GM12878 (cell line): ENCODE data around the gene SLC6A11. TPM values are rescaled to one million over a fixed set of nuclear protein-coding genes. Genes with fewer than 3 reads are reported as not detected.

Experiments
- ATAC-seq: fragments of 200-7000 bp; cut with Tn5 transposase; 3 replicates; pipeline ENCODE4 v1.9.1; 2020; ENCODE audit warnings: mild to moderate bottlenecking, moderate library complexity
- BruUV-seq: library from RNA; stranded (reverse); fragments of 400-500 nt; replicated peaks from 2 replicates; lab custom pipeline; 2021; lab: Mats Ljungman, UMichigan
- CTCF ChIA-PET: fragments of 300-600 bp; sonication (Branson Sonifier 250); formaldehyde crosslinking; extraction: SDS; loops from one replicate; lab custom pipeline; 2021; ENCODE audit warnings: inconsistent platforms; lab: Yijun Ruan, JAX
- POLR2A ChIA-PET: fragments of 350-600 bp; formaldehyde crosslinking; extraction: SDS; loops from one replicate; lab custom pipeline; 2021; ENCODE audit warnings: inconsistent platforms; lab: Charles Lee
- RAD21 ChIA-PET: fragments of 300-600 bp; sonication (Branson Sonifier 250); formaldehyde crosslinking; loops from one replicate; lab custom pipeline; 2023; ENCODE audit warnings: antibody characterized with exemption; ENCODE audit not compliant: unreplicated experiment; lab: Charles Lee
- SMC1A ChIA-PET: fragments of 300-600 bp; sonication (Branson Sonifier 250); formaldehyde crosslinking; loops from one replicate; lab custom pipeline; 2023; ENCODE audit not compliant: unreplicated experiment, uncharacterized antibody; lab: Charles Lee
- DNase-seq: peaks from one replicate; pipeline ENCODE4 v3.0.0-alpha.2; 2011; ENCODE audit warnings: low read depth, low spot score
- FAIRE-seq: peaks from 3 replicates; lab custom pipeline; 2011; peaks lifted over from hg19 to GRCh38; lab: Jason Lieb, UNC
- H2AFZ ChIP-seq: 2 replicates; pipeline ENCODE4 v1.6.0; 2011; ENCODE audit warnings: low read depth, low read length, control low read depth; ENCODE audit not compliant: control insufficient read depth
- H3K27ac ChIP-seq: 2 replicates; pipeline ENCODE4 v1.5.1; 2011; ENCODE audit warnings: control low read depth; ENCODE audit not compliant: control insufficient read depth, insufficient read depth
- H3K27me3 ChIP-seq, 2 experiments: replicated peaks in 1 of 2; 2 replicates each; pipeline versions ENCODE4 v1.6.0 to v1.6.1; 2011; ENCODE audit warnings: low read length in 1 of 2; ENCODE audit not compliant: control insufficient read depth in 2 of 2, insufficient read depth in 2 of 2
- H3K36me3 ChIP-seq, 2 experiments: 2 replicates each; pipeline ENCODE4 v1.5.1; 2011; ENCODE audit warnings: low read length in 1 of 2; ENCODE audit not compliant: control insufficient read depth in 2 of 2, insufficient read depth in 2 of 2
- H3K4me1 ChIP-seq: 2 replicates; pipeline ENCODE4 v1.6.1; 2011; ENCODE audit warnings: mild to moderate bottlenecking, low read length, moderate library complexity, mixed read lengths; ENCODE audit not compliant: control insufficient read depth, insufficient read depth
- H3K4me2 ChIP-seq: 2 replicates; pipeline ENCODE4 v1.6.0; 2011; ENCODE audit warnings: control low read depth; ENCODE audit not compliant: control insufficient read depth, insufficient read depth
- H3K4me3 ChIP-seq: fragments of 200-600 bp; sonication (generic); 2 replicates; pipeline ENCODE4 v1.5.1; 2016
- H3K79me2 ChIP-seq: 2 replicates; pipeline ENCODE4 v1.6.0; 2011; ENCODE audit warnings: low read length; ENCODE audit not compliant: control insufficient read depth, insufficient read depth
- H3K9ac ChIP-seq: 2 replicates; pipeline ENCODE4 v1.8.0; 2011; ENCODE audit warnings: low read length, control low read depth, mixed read lengths; ENCODE audit not compliant: control insufficient read depth, insufficient read depth
- H3K9me3 ChIP-seq: replicated peaks from 3 replicates; pipeline ENCODE4 v1.5.1; 2011; ENCODE audit warnings: mild to moderate bottlenecking, low read length; ENCODE audit not compliant: control insufficient read depth, insufficient read depth
- H4K20me1 ChIP-seq: 2 replicates; pipeline ENCODE4 v1.6.0; 2011; ENCODE audit not compliant: control insufficient read depth, insufficient read depth
- CBX5 ChIP-seq: sonication (generic); IDR thresholded peaks from 2 replicates; pipeline ENCODE4 v1.6.1; 2016; ENCODE audit warnings: low read depth, moderate library complexity, mild to moderate bottlenecking, inconsistent platforms
- CREB1 ChIP-seq: IDR thresholded peaks from 2 replicates; pipeline ENCODE4 v1.6.1; 2012; ENCODE audit warnings: low read depth, mild to moderate bottlenecking, inconsistent platforms
- HSF1 ChIP-seq: fragments of 150-350 bp; IDR thresholded peaks from 2 replicates; pipeline ENCODE4 v1.6.1; 2014; ENCODE audit warnings: mild to moderate bottlenecking, low read depth, low read length
- MAX ChIP-seq: IDR thresholded peaks from 2 replicates; pipeline ENCODE4 v1.6.1; 2012; ENCODE audit warnings: low read depth, low read length, improper control_type of control experiment
- MYC ChIP-seq: IDR thresholded peaks from 2 replicates; pipeline ENCODE4 v1.6.1; 2011; ENCODE audit warnings: mild to moderate bottlenecking, low read length, moderate library complexity, inconsistent platforms; ENCODE audit not compliant: insufficient read depth, insufficient replicate concordance, insufficient read length, severe bottlenecking
- NFYB ChIP-seq: IDR thresholded peaks from 2 replicates; pipeline ENCODE4 v1.6.1; 2011; ENCODE audit warnings: low read depth, mild to moderate bottlenecking, low read length, improper control_type of control experiment, moderate library complexity; ENCODE audit not compliant: insufficient read depth
- NR2F1 ChIP-seq: fragments of 450-650 bp; conservative IDR thresholded peaks from 2 replicates; pipeline ENCODE4 v1.6.1; 2017; ENCODE audit warnings: mild to moderate bottlenecking
- TCF7 ChIP-seq: IDR thresholded peaks from 2 replicates; pipeline ENCODE4 v1.6.1; 2014; ENCODE audit warnings: antibody characterized with exemption, borderline replicate concordance
- ZNF207 ChIP-seq: fragments of 450-650 bp; IDR thresholded peaks from 2 replicates; pipeline ENCODE4 v1.6.1; 2014; ENCODE audit warnings: antibody characterized with exemption, mild to moderate bottlenecking, borderline replicate concordance
- ZNF217 ChIP-seq: fragments of 450-650 bp; IDR thresholded peaks from 2 replicates; pipeline ENCODE4 v1.6.1; 2017; ENCODE audit warnings: antibody characterized with exemption, mild to moderate bottlenecking
- ZNF622 ChIP-seq: fragments of 450-650 bp; IDR thresholded peaks from 2 replicates; pipeline ENCODE4 v1.6.1; 2017; ENCODE audit warnings: mild to moderate bottlenecking, inconsistent platforms
- WGBS: methylation state at CpG from one replicate; pipeline ENCODE4 v1.1.6; 2016; ENCODE audit warnings: low lambda C conversion rate; ENCODE audit not compliant: insufficient replicate concordance, insufficient coverage; ENCODE audit errors: missing lambda C conversion rate; 5-methylcytosine and 5-hydroxymethylcytosine counted together
- in situ Hi-C: fragments of 300-500 bp; cut with MboI; formaldehyde crosslinking; loops from 9 replicates; pipeline ENCODE4 v1.14.3; 2018; ENCODE audit warnings: mixed read lengths
- intact Hi-C: fragments of 100-400 bp; cut with micrococcal nuclease; formaldehyde crosslinking; loops from one replicate; pipeline ENCODE4 v1.14.2; 2022; ENCODE audit not compliant: unreplicated experiment
- polyA plus RNA-seq, 11 experiments: library from polyadenylated mRNA; depleted of rRNA in 4 of 11; unstranded in 6 of 11; stranded (reverse) in 5 of 11; fragments of >200 nt; fragmentation: Nextera tagmentation in 4 of 11; fragmentation: Illumina TruSeq in 1 of 11; extraction: Ambion mirVana in 4 of 11; extraction: Trizol in 1 of 11; gene quantifications; 1 replicate in 1 of 11; 2 replicates in 10 of 11; pipeline versions ENCODE4 v1.2.1 to v1.2.3, GENCODE V29; 2011 to 2016; ENCODE audit warnings: inconsistent platforms in 2 of 11, missing spikeins in 2 of 11, low read depth in 1 of 11
- total RNA-seq, 4 experiments: library from RNA; depleted of rRNA in 3 of 4; stranded (reverse); fragments of >200 nt in 3 of 4; fragmentation: Illumina TruSeq in 1 of 4; extraction: Trizol in 1 of 4; gene quantifications; 2 replicates each; pipeline versions ENCODE4 v1.2.1 to v1.2.3, GENCODE V29; 2013 to 2021
- TF ChIP-seq, protein P1 (sequence below): IDR thresholded peaks from 2 replicates; pipeline ENCODE4 v1.6.1; 2011; ENCODE audit warnings: borderline replicate concordance, low read depth, mild to moderate bottlenecking, moderate library complexity, mixed read lengths, low read length; ENCODE audit not compliant: insufficient read depth; ENCODE audit errors: extremely low read length

Gene SLC6A11
- total and polyA plus RNA-seq, 10 of the 15 experiments (the other 5 are each of a cell fraction or from before 2014, with no cell fraction given) = not detected

DNA sequence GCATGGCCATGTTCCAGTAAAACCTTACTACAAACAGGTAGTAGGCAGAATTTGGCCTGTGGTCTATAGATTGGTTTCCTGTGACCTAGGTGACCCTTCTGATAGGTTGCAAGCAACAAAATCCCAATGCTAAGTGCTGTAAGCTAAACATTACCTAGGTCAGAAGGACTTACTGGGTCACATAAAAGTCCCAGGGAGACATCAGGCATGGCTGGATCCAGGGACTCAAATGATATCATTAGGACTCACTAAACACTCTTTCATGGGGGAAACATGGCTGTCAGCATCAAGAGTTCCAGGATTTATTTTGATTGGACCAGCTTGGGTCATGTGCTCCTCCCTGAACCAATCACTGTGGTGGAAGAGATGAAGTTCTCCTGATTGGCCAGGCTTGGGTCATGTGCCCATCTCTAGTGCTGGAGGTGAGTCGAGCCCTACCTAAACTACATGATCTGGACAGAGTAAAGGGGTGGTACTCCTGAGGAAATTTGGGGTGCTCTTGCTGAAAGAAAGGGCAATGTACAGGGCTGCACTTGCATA, 159.7 kb downstream of the SLC6A11 start:
- H3K79me2 ChIP-seq = no peaks in the 10 kb centered on the region
- no peak overlapping the region for H2AFZ ChIP-seq
- ChIA-PET RAD21 (no interaction called here), POLR2A (no interaction called here), CTCF (no interaction called here), SMC1A (no interaction called here)
- H3K4me1 ChIP-seq = no peaks in the 10 kb centered on the region
- no TSS peak for BruUV-seq
- no peak overlapping the region for H3K4me2 ChIP-seq
- in situ Hi-C loops = no loop called here
- ATAC-seq (no peak), FAIRE-seq (no peak), DNase-seq (no peak)
- H3K27ac ChIP-seq = no peak overlapping the region
- 0% methylated on average over 1 of the region's 1 CpG for WGBS
- H3K36me3 ChIP-seq = no peaks in the 10 kb centered on the region
- H3K9me3 ChIP-seq = no peaks in the 10 kb centered on the region; the same call in 2 of the 3 replicates
- no peak overlapping the region for H3K9ac ChIP-seq
- no peaks in the 10 kb centered on the region for H4K20me1 ChIP-seq
- H3K4me3 ChIP-seq = no peak overlapping the region
- H3K27me3 ChIP-seq = no peaks in the 10 kb centered on the region
- TF ChIP-seq NFYB = peak; percentile 60
- TF ChIP-seq, protein P1, sequence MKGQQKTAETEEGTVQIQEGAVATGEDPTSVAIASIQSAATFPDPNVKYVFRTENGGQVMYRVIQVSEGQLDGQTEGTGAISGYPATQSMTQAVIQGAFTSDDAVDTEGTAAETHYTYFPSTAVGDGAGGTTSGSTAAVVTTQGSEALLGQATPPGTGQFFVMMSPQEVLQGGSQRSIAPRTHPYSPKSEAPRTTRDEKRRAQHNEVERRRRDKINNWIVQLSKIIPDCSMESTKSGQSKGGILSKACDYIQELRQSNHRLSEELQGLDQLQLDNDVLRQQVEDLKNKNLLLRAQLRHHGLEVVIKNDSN = peak; percentile 42
- TF ChIP-seq NR2F1 = no peak
- intact Hi-C loops = no loop called here

DNA sequence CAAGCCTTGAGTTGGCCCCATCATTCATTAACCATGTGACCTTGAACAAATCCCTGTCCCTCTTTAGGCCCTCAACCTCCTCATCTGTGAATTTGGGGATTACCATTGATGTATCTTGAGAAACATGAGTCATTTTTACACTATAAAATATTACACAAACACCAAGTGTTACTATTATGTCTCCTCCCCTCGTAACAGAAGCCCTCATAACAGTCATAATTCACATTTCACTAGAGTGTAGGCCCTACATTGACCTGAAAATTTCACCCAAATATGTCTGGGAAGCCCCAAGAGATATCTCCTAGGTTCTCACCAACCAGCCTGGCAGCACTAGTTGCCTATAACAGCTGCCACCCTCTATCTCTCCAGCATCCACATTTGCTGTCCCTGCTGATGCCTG, 160.7 kb downstream of the SLC6A11 start:
- Histone ChIP-seq H4K20me1 (no peaks in the 10 kb centered on the region), H3K27me3 (no peaks in the 10 kb centered on the region), H3K27ac (no peak overlapping the region), H3K9me3 (no peaks in the 10 kb centered on the region; the same call in 2 of the 3 replicates), H3K79me2 (no peaks in the 10 kb centered on the region), H3K9ac (no peak overlapping the region), H3K4me1 (no peaks in the 10 kb centered on the region), H3K4me2 (no peak overlapping the region), H2AFZ (no peak overlapping the region)
- POLR2A ChIA-PET = no interaction called here
- CTCF ChIA-PET = no interaction called here
- ATAC-seq = no peak
- SMC1A ChIA-PET = no interaction called here
- in situ Hi-C loops (no loop called here), intact Hi-C loops (no loop called here)
- BruUV-seq = no TSS peak
- TF ChIP-seq ZNF217 = no peak
- TF ChIP-seq CREB1 = no peak
- no peak for TF ChIP-seq HSF1
- no peak for TF ChIP-seq ZNF622
- TF ChIP-seq CBX5 = no peak
- TF ChIP-seq ZNF207 = no peak
- no peak for TF ChIP-seq MAX
- no peak for TF ChIP-seq TCF7
- no peak for TF ChIP-seq MYC
- TF ChIP-seq, all 136 proteins: peak for 0
- Histone ChIP-seq H3K36me3 (no peaks in the 10 kb centered on the region), H3K4me3 (no peak overlapping the region)
- 0% methylated on average over 1 of the region's 1 CpG for WGBS
- FAIRE-seq = no peak
- DNase-seq = no peak
- RAD21 ChIA-PET = no interaction called here
